22Rv1 (cell line): ENCODE data around the gene UNK.

Source experiments
- CTCF ChIP-seq: fragments of 450-650 bp; IDR thresholded peaks from 2 replicates; pipeline ENCODE4 v1.5.1; 2017; ENCODE audit warnings: mild to moderate bottlenecking
- ZFX ChIP-seq: fragments of 450-650 bp; IDR thresholded peaks from 2 replicates; pipeline ENCODE4 v1.6.1; 2017; ENCODE audit warnings: antibody characterized with exemption, borderline replicate concordance

DNA sequence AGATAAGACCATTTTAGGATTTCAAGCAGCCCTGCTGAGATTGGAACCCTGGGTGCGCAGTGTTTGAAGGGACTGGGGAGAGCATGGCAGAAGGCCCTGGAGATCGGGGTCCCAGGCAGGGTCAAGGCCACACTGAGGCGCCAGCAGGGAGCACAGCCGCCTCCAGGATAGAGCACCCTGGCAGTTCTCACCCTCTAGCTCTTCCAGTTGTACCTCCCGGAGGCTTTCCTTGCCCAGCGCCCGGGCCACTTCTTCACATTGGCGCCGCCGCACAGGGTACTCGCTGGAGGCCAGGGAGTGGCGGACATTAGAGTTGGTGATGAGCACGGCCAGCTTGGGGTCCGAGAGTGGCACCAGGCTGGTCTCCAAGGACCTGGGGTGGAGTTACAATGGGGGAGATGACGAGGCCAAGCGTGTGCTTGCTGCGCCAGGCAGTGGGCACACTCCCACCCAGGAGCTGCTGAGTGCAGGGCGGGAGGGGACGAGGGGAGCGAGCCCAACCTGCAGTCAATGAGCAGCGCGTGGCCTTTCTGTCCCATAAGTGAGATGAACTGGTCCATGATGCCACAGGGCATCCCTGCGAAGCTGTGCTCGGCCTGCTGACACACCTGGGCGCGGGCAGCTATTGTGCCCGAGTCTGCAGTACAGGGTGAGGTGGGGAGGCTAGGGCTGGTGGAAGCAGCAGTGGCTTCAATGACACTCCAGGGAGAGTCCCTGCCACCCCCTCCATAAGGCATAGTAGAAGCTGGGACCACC, 21.9 kb upstream of the UNK start:
- TF ChIP-seq CTCF: no peak
- no peak for TF ChIP-seq ZFX
